ACC112 (cell line): ENCODE results near the gene SPPL3.
"Not testable (repeated sequence)": the region's sequence is repeated elsewhere in the genome, so short reads cannot be mapped to it uniquely, and the experiment has no call there.

Source experiments
- H2AFZ ChIP-seq: fragments of 200-600 bp; sonication (generic); one replicate; pipeline ENCODE4 v1.6.0; 2017; ENCODE audit warnings: antibody characterized with exemption, low read length; ENCODE audit not compliant: unreplicated experiment
- H3K27ac ChIP-seq: fragments of 200-600 bp; sonication (generic); 2 replicates; pipeline ENCODE4 v1.5.1; 2014; ENCODE audit warnings: low read depth, mild to moderate bottlenecking, antibody characterized with exemption, low read length, moderate library complexity
- H3K27me3 ChIP-seq: fragments of 200-600 bp; sonication (generic); 2 replicates; pipeline ENCODE4 v1.6.1; 2014; ENCODE audit warnings: mild to moderate bottlenecking, antibody characterized with exemption, low read length, moderate library complexity, mixed read lengths; ENCODE audit not compliant: insufficient read depth
- H3K36me3 ChIP-seq: fragments of 200-600 bp; sonication (generic); 2 replicates; pipeline ENCODE4 v1.6.1; 2016; ENCODE audit warnings: mild to moderate bottlenecking, antibody characterized with exemption, low read length, moderate library complexity, mixed read lengths; ENCODE audit not compliant: insufficient read depth
- H3K4me1 ChIP-seq: fragments of 200-600 bp; sonication (generic); one replicate; pipeline ENCODE4 v1.6.1; 2016; ENCODE audit warnings: low read length, mixed read lengths; ENCODE audit not compliant: insufficient read depth, unreplicated experiment, control insufficient read depth
- H3K4me3 ChIP-seq: fragments of 200-600 bp; sonication (generic); 2 replicates; pipeline ENCODE4 v1.5.1; 2014; ENCODE audit warnings: mild to moderate bottlenecking, low read depth, low read length
- H3K79me2 ChIP-seq: fragments of 200-600 bp; sonication (generic); one replicate; pipeline ENCODE4 v1.6.0; 2016; ENCODE audit warnings: low read length; ENCODE audit not compliant: control insufficient read depth, unreplicated experiment, insufficient read depth

The SPPL3 gene

GRCh38 chr12:120800665-120801064, 103.5 kb downstream of the SPPL3 start:
- H3K79me2 ChIP-seq, result no peaks in the 10 kb centered on the region
- H3K27me3 ChIP-seq, result no peaks in the 10 kb centered on the region
- H3K27ac ChIP-seq, result no peak overlapping the region
- H3K36me3 ChIP-seq, result peaks cover 3% of the 10 kb centered on the region; the same call in 1 of the 2 replicates
- no peak overlapping the region for H3K4me3 ChIP-seq
- H3K4me1 ChIP-seq, result no peaks in the 10 kb centered on the region
- H2AFZ ChIP-seq, result no peak overlapping the region

GRCh38 chr12:120799243-120800045, 104.7 kb downstream of the SPPL3 start:
- Histone ChIP-seq H3K4me3 (no peak overlapping the region), H3K36me3 (peaks cover 3% of the 10 kb centered on the region; the same call in 1 of the 2 replicates), H3K79me2 (no peaks in the 10 kb centered on the region), H3K4me1 (no peaks in the 10 kb centered on the region), H2AFZ (no peak overlapping the region), H3K27me3 (no peaks in the 10 kb centered on the region), H3K27ac (no peak overlapping the region)

- H3K27ac ChIP-seq, result no peak overlapping the region
- H3K4me1 ChIP-seq, result no peaks in the 10 kb centered on the region
- H3K36me3 ChIP-seq, result peaks cover 3% of the 10 kb centered on the region; the same call in 1 of the 2 replicates
- no peak overlapping the region for H2AFZ ChIP-seq
- H3K27me3 ChIP-seq, result no peaks in the 10 kb centered on the region
- H3K79me2 ChIP-seq, result no peaks in the 10 kb centered on the region
- H3K4me3 ChIP-seq, result no peak overlapping the region
Measured at GRCh38 chr12:120798696-120799095, 105.5 kb downstream of the SPPL3 start.

DNA sequence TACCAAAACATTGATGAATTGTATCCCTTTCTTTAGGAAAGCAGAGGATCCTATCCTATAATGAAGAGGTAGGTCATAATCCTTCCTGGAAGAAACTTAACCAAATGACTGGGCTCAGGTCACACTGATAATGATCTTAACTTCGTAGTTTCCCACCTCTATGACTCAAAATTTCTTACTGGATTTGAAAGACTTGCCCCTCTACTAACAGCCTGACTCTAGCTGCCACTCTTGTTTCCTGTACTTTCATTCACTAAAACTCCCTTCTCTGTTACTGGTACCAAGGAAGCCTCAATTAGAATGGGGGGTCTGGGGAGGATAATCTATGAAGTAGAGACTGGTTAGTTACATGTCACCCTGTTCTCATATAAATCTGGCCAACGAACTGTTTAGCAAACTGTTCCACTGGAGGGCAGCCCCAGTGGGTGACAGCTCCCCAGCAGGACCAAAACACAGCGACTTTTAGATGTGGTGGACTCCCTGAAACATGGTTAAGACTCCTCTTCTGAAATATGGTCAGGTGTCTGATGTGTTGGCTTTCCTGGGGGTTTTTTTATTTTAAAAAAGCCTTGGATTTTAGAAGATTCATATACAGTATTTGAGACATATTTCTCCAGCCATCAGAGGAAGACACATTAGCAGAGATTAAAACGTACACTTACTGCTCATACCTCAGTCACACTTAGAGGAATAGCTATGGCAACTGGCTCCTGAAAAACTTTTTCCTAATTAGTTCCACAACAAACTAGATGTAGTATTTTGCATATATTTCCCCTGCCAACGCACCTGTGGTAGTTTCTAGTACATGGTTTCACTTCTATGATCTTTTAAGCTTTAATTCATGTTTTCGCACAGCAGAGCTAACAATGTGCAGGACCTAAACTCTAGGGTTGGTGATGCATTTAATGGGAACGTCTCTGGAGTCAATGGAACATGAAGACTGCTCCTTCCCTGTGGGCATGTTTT, 106.2 kb downstream of the SPPL3 start:
- H3K4me1 ChIP-seq, result no peaks in the 10 kb centered on the region
- no peak overlapping the region for H3K27ac ChIP-seq
- H3K79me2 ChIP-seq, result no peaks in the 10 kb centered on the region
- no peak overlapping the region for H3K4me3 ChIP-seq
- no peaks in the 10 kb centered on the region for H3K27me3 ChIP-seq
- peaks cover 3% of the 10 kb centered on the region; the same call in 1 of the 2 replicates for H3K36me3 ChIP-seq
- no peak overlapping the region for H2AFZ ChIP-seq

- Histone ChIP-seq H3K79me2 (no peaks in the 10 kb centered on the region), H3K4me3 (no peak overlapping the region), H3K27me3 (no peaks in the 10 kb centered on the region), H3K4me1 (no peaks in the 10 kb centered on the region), H3K36me3 (peaks cover 3% of the 10 kb centered on the region; the same call in 1 of the 2 replicates), H2AFZ (no peak overlapping the region), H3K27ac (no peak overlapping the region)
Measured at GRCh38 chr12:120795441-120796178, 108.5 kb downstream of the SPPL3 start.

- Histone ChIP-seq H3K4me3 (no peak overlapping the region), H3K4me1 (no peaks in the 10 kb centered on the region), H3K27ac (no peak overlapping the region), H3K79me2 (no peaks in the 10 kb centered on the region), H3K36me3 (peaks cover 3% of the 10 kb centered on the region; the same call in 1 of the 2 replicates), H2AFZ (no peak overlapping the region), H3K27me3 (no peaks in the 10 kb centered on the region)
Measured at GRCh38 chr12:120793357-120793756, 110.8 kb downstream of the SPPL3 start.

DNA sequence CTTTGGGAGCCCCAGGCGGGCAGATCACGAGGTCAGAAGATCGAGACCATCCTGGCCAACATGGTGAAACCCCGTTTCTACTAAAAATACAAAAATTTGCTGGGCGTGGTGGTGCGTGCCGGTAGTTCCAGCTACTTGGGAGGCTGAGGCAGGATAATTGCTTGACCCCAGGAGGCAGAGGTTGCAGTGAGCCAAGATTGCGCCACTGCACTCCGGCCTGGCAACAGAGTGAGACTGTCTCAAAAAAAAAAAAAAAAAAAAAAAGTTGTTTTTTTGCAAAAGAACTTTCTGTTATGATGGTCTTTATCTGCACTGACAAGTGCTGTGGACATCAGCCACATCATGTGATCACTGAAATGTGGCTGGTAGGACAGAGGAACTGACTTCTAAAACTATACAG, 111.7 kb downstream of the SPPL3 start:
- not testable (repeated sequence) for H3K27ac ChIP-seq, H3K27me3 ChIP-seq, H3K4me3 ChIP-seq, H3K79me2 ChIP-seq, H3K4me1 ChIP-seq, H3K36me3 ChIP-seq, H2AFZ ChIP-seq

GRCh38 chr12:120791669-120792176, 112.4 kb downstream of the SPPL3 start:
- Histone ChIP-seq H3K36me3 (peaks cover 3% of the 10 kb centered on the region; the same call in 1 of the 2 replicates), H3K79me2 (no peaks in the 10 kb centered on the region)

GRCh38 chr12:120790114-120790513, 114.0 kb downstream of the SPPL3 start:
- Histone ChIP-seq H3K27me3 (no peaks in the 10 kb centered on the region), H2AFZ (no peak overlapping the region), H3K4me1 (no peaks in the 10 kb centered on the region), H3K79me2 (no peaks in the 10 kb centered on the region), H3K27ac (no peak overlapping the region), H3K36me3 (no peaks in the 10 kb centered on the region; the same call in 1 of the 2 replicates), H3K4me3 (no peak overlapping the region)

More at GRCh38 chr12:120791669-120792176, 112.4 kb downstream of the SPPL3 start:
- Histone ChIP-seq H3K27me3 (no peaks in the 10 kb centered on the region), H2AFZ (no peak overlapping the region), H3K27ac (no peak overlapping the region), H3K4me3 (no peak overlapping the region), H3K4me1 (no peaks in the 10 kb centered on the region)

GRCh38 chr12:120787889-120788288, 116.3 kb downstream of the SPPL3 start:
- H3K27ac ChIP-seq, result no peak overlapping the region

More at GRCh38 chr12:120787889-120788288, 116.3 kb downstream of the SPPL3 start:
- Histone ChIP-seq H3K4me3 (no peak overlapping the region), H2AFZ (no peak overlapping the region), H3K36me3 (peaks cover 3% of the 10 kb centered on the region; the same call in 1 of the 2 replicates), H3K4me1 (peaks cover 7% of the 10 kb centered on the region), H3K79me2 (no peaks in the 10 kb centered on the region), H3K27me3 (no peaks in the 10 kb centered on the region)
